ENCODE results near the gene MAP1LC3B.
A peak's percentile ranks its signal among the peaks of the same experiment; 100 is the strongest.
"Not testable (repeated sequence)": the region's sequence is repeated elsewhere in the genome, so short reads cannot be mapped to it uniquely, and the experiment has no call there.

Gene MAP1LC3B

DNA sequence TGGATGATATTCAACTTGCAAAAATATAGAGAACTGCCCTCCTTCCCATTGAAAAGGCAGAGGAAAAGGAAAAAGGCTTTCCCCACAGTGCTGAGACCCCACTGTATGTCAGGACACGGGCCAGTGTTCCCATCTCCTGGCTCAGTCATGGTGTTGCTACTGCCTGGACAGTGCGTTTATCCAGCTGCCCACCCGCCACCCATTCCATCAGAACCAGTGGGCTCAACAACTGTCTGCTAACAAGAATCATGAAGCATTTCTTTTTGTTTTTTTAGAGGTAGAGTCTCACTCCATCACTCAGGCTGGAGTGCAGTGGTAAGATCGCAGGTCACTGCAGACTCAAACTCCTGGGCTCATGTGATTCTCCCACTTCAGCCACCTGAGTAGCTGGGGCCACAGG, 19.8 kb upstream of the MAP1LC3B start:
- DNase-seq (ENCODE audit: low read depth), result no peak
- TF ChIP-seq, protein P1, sequence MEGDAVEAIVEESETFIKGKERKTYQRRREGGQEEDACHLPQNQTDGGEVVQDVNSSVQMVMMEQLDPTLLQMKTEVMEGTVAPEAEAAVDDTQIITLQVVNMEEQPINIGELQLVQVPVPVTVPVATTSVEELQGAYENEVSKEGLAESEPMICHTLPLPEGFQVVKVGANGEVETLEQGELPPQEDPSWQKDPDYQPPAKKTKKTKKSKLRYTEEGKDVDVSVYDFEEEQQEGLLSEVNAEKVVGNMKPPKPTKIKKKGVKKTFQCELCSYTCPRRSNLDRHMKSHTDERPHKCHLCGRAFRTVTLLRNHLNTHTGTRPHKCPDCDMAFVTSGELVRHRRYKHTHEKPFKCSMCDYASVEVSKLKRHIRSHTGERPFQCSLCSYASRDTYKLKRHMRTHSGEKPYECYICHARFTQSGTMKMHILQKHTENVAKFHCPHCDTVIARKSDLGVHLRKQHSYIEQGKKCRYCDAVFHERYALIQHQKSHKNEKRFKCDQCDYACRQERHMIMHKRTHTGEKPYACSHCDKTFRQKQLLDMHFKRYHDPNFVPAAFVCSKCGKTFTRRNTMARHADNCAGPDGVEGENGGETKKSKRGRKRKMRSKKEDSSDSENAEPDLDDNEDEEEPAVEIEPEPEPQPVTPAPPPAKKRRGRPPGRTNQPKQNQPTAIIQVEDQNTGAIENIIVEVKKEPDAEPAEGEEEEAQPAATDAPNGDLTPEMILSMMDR (conservative IDR thresholded peaks at IDR 0.05; ENCODE audit: low read depth, low read length), result no peak
- H3K4me3 ChIP-seq (ENCODE audit: low read length), result no peak overlapping the region

DNA sequence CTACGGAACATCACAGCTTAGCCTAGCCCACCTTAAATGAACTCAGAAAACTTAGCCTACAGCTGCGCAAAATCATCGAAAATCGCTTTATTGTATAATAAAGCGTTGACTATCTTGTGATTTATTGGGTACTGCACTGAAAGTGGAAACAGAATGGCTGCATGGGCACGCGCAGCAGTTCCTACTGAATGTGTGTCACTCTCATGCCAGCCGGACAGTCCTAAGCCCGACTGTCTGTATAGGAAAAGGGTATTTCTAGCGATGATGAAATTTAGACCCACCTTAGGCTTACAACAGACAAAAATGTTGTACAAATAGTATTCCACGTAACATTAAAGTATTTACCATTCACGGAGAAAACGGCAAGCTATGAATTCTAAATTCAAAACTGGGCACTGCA, 17.8 kb upstream of the MAP1LC3B start:
- no peak overlapping the region for H3K4me3 ChIP-seq (ENCODE audit: low read length)
- TF ChIP-seq, protein P1 (conservative IDR thresholded peaks at IDR 0.05; ENCODE audit: low read depth, low read length), result no peak
- no peak for DNase-seq (ENCODE audit: low read depth)

DNA sequence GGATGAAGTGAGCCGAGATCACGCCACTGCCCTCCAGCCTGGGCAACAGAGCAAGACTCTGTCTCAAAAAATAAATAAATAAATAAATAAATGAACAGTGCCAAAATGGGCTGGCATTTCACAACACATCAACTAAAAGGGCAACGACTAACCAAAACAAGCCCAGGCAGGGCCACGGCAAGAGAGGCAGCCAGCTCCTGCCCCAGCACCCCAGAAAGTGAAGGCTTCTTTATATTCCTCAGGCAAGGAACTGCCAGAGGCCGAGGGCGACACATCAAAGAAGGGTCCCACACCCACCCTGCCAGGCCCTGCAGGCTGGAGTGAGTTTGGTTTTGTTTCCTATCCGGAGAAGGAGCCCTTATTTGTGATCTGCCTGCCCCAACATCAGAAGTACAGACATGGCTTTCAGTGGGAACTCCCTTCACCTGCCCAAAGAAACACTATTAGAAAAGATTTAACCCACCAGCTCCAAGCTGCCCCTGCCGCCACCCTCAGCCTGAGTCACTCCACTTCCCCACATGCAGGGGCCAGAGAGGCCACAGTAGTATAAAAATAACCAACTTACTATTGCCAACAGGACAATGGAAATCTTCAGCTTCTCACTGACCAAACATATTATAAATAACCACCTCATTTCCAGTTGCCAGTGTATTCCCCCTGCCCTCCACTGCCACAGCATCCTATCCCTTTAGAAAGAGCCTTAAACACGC, 16.6 kb upstream of the MAP1LC3B start:
- no peak overlapping the region for H3K4me3 ChIP-seq (ENCODE audit: low read length)
- no peak for DNase-seq (ENCODE audit: low read depth)
- TF ChIP-seq, protein P1 (conservative IDR thresholded peaks at IDR 0.05; ENCODE audit: low read depth, low read length), result no peak

DNA sequence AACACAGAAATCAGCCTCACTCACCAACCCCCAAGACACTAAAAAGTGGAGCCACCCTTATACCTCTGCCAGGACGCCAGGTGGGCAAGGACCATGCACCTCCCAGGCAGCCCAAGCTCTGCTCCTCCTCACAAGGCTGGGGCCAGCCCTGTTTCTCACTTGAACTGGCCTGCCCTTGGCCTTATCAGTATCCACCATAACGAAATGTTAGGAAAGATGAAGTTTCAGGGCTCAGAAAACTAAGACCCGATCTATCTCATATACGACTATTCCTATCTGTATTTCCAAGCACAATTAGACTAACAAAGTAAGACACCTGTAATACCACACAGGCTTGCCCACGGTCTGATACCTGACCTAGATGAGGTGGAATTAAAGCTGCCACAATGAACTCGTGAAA, 15.5 kb upstream of the MAP1LC3B start:
- no peak overlapping the region for H3K4me3 ChIP-seq (ENCODE audit: low read length)
- TF ChIP-seq, protein P1 (conservative IDR thresholded peaks at IDR 0.05; ENCODE audit: low read depth, low read length), result no peak
- DNase-seq (ENCODE audit: low read depth), result no peak

DNA sequence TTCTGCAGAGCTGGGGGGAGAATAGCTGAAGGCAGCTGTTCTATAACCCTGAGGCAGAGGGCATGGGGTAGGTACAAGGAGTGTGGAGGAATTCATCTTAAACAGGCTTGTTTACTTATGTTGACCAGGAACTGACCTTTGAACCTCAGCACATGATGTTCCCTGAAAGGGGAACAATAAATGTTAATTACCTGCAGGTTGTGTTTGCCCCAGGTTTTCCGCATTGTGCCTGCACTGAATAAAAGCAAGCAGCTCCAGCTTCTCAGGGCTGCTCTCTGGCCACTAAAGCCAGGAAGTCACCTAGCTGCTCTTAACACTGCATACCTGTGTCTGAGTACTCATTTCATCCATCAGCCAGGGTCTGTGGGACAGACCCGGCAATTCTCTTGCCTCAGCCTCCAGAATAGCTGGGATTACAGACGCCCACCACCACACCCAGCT, 12.8 kb upstream of the MAP1LC3B start:
- not testable (repeated sequence) for DNase-seq (ENCODE audit: low read depth); H3K4me3 ChIP-seq (ENCODE audit: low read length)

DNA sequence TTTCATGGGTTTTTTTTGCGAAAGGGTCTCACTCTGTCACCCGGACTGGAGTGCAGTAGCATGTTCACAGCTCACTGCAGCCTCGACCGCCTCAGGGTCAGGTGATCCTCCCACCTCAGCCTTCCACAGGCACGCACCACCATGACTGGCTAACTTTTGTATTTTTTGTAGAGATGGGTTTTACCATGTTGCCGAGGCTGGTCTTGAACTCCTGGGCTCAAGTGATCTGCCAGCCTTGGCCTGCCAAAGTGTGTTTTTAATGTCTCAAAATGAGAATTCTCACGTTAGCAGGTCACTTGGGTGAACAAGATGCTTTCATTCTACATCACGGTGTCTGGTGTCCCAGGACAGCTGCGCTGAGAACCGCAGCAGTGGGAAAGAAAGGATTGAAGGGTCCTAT, 11.7 kb upstream of the MAP1LC3B start:
- H3K4me3 ChIP-seq (ENCODE audit: low read length), result no peak overlapping the region
- TF ChIP-seq, protein P1 (conservative IDR thresholded peaks at IDR 0.05; ENCODE audit: low read depth, low read length), result no peak
- no peak for DNase-seq (ENCODE audit: low read depth)

DNA sequence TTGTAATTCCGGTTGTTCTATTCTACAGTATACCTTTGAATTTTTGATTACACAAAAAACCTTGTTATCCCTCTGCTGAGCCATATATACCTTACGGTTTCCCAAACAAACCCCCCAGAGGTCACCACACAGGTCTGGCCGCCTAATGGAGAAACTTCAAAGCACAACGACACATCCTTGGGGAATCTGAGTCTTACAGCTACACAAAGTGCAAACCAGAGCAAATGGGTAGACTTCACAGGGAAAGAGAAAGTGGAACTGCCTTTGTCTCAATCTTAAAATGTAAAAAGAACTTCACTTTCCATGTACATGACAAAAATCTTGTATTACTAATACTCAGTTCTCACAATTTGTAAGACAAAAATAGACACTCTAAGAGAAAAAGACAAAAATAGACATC, 11.3 kb upstream of the MAP1LC3B start:
- H3K4me3 ChIP-seq (ENCODE audit: low read length), result no peak overlapping the region
- no peak for DNase-seq (ENCODE audit: low read depth)
- TF ChIP-seq, protein P1 (conservative IDR thresholded peaks at IDR 0.05; ENCODE audit: low read depth, low read length), result peak; percentile 13
